Keratinocyte (primary cell): Measurements from ENCODE around the gene TMTC4.

ENCODE experiments used
- EZH2 ChIP-seq: IDR thresholded peaks from one replicate; pipeline ENCODE4 v1.6.1; 2012; ENCODE audit warnings: inconsistent platforms, mild to moderate bottlenecking, low read length, moderate library complexity
- TF ChIP-seq, protein P1 (sequence below), 3 experiments: IDR thresholded peaks in 1 of 3; conservative IDR thresholded peaks in 1 of 3; optimal IDR thresholded peaks in 1 of 3; 2 replicates in 2 of 3; 3 replicates in 1 of 3; pipeline versions ENCODE3 to v1.5.1; 2011; ENCODE audit warnings: low read length in 3 of 3, mild to moderate bottlenecking in 3 of 3, moderate library complexity in 2 of 3, control low read depth in 1 of 3, inconsistent platforms in 1 of 3; ENCODE audit not compliant: insufficient read depth in 2 of 3; ENCODE audit errors: extremely low read depth in 1 of 3

DNA sequence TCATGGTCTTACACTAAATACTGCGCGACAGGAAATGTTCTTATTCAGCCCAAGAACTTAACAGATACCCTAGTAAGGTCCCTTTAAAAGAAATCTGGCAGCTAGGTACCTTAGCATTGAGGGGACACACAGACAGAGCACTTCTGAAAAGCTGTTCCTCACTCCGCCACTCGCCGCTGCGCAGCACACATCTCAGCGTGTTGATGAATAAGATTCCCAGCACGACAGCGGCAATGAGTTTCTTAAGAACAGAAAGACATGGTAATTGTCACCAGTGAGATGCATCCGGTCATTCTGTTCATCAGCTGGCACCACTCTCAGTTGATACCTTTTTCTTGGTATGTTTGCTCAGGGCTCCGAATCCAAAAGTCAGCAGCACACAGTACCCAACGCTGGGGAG lies 39.9 kb downstream of the TMTC4 start:
- TF ChIP-seq, protein P1, sequence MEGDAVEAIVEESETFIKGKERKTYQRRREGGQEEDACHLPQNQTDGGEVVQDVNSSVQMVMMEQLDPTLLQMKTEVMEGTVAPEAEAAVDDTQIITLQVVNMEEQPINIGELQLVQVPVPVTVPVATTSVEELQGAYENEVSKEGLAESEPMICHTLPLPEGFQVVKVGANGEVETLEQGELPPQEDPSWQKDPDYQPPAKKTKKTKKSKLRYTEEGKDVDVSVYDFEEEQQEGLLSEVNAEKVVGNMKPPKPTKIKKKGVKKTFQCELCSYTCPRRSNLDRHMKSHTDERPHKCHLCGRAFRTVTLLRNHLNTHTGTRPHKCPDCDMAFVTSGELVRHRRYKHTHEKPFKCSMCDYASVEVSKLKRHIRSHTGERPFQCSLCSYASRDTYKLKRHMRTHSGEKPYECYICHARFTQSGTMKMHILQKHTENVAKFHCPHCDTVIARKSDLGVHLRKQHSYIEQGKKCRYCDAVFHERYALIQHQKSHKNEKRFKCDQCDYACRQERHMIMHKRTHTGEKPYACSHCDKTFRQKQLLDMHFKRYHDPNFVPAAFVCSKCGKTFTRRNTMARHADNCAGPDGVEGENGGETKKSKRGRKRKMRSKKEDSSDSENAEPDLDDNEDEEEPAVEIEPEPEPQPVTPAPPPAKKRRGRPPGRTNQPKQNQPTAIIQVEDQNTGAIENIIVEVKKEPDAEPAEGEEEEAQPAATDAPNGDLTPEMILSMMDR (optimal IDR thresholded peaks at IDR 0.05 in 1 of 3, IDR thresholded peaks at IDR 0.05 in 1 of 3, conservative IDR thresholded peaks at IDR 0.05 in 1 of 3; ENCODE audit: extremely low read depth in 1 of 3, insufficient read depth in 2 of 3, low read length in 3 of 3) = no peak
- no peak for TF ChIP-seq EZH2
